ENCODE data around the gene ATP10D.

The ATP10D gene

DNA sequence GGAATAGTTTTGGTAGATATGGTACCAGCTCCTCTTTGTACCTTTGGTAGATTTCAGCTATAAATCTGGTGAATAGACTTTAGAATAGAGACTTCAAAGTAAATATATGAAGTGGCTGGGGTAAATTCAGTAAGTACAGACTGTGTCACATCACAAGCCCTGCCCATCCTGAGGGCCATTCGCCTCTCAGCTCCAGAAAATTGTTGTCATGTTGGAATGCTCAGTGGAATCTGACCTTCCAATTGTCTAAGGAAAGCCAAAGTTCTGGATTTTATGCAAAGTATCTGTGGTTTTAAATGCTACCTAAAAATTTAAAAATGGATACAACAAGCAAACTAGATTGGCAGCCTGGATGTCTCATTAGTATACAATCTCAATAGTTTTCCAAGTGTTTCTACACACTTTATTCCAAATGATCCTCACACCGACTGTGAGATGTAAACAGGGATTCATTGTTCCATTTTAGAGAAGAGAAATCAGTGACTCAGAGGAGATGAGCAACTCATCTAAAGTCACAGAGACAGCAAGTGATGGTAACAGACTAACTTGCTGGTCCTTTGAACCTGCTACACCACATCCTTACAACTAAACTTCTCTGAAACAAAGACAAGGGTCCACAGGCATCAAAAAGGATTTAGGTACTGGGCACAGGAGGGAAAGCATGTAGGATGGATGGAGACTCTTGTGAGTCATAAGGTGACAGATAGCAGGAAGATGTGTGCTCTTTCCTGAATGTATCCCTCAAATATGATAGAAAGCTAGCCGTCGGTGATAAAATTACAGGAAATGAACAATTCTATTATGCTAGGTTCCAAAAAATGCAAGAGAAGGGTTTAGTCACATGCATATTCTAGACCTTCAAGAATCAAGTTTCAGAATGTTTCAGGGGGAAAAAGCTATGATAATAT lies 127.3 kb downstream of the ATP10D start:
- no peaks in the 10 kb centered on the region for H3K4me1 ChIP-seq (ENCODE audit: insufficient read depth, poor library complexity, severe bottlenecking)
- TF ChIP-seq, protein P1, sequence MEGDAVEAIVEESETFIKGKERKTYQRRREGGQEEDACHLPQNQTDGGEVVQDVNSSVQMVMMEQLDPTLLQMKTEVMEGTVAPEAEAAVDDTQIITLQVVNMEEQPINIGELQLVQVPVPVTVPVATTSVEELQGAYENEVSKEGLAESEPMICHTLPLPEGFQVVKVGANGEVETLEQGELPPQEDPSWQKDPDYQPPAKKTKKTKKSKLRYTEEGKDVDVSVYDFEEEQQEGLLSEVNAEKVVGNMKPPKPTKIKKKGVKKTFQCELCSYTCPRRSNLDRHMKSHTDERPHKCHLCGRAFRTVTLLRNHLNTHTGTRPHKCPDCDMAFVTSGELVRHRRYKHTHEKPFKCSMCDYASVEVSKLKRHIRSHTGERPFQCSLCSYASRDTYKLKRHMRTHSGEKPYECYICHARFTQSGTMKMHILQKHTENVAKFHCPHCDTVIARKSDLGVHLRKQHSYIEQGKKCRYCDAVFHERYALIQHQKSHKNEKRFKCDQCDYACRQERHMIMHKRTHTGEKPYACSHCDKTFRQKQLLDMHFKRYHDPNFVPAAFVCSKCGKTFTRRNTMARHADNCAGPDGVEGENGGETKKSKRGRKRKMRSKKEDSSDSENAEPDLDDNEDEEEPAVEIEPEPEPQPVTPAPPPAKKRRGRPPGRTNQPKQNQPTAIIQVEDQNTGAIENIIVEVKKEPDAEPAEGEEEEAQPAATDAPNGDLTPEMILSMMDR (IDR thresholded peaks at IDR 0.05; ENCODE audit: poor library complexity, severe bottlenecking), result no peak
- H3K4me3 ChIP-seq (ENCODE audit: severe bottlenecking), result no peak overlapping the region
- H3K9me3 ChIP-seq (ENCODE audit: severe bottlenecking), result no peaks in the 10 kb centered on the region
- no peaks in the 10 kb centered on the region for H3K27me3 ChIP-seq (ENCODE audit: insufficient read depth, poor library complexity, severe bottlenecking)
- H3K36me3 ChIP-seq (ENCODE audit: low read depth), result no peaks in the 10 kb centered on the region
- DNase-seq (ENCODE audit: low spot score) (no peak), ATAC-seq (ENCODE audit: low read depth) (no peak)
- no peak overlapping the region for H3K27ac ChIP-seq (ENCODE audit: poor library complexity, severe bottlenecking)

DNA sequence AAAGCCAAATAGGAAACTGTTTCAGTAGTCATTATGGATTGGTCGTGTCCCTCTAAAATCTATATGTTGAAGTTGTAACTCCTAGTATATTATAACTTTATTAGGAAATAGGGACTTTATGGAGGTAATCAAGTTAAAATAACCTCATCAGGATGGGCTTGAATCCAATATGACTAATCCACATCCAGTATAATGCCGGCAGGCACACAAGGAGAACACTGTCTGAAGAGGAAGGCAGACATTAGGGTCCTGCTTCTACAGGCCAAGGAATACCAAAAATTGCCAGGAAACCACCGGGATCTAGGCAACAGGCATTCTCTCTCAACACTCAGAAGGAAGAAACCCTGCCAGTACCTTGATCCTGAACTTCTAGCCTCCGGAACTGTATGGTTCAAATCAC lies 130.3 kb downstream of the ATP10D start:
- no peak for DNase-seq (ENCODE audit: low spot score)
- H3K9me3 ChIP-seq (ENCODE audit: severe bottlenecking), result no peaks in the 10 kb centered on the region
- no peak overlapping the region for H3K4me3 ChIP-seq (ENCODE audit: severe bottlenecking)
- no peaks in the 10 kb centered on the region for H3K27me3 ChIP-seq (ENCODE audit: insufficient read depth, poor library complexity, severe bottlenecking)
- TF ChIP-seq, protein P1 (IDR thresholded peaks at IDR 0.05; ENCODE audit: poor library complexity, severe bottlenecking), result no peak
- no peak overlapping the region for H3K27ac ChIP-seq (ENCODE audit: poor library complexity, severe bottlenecking)
- no peak for ATAC-seq (ENCODE audit: low read depth)
- no peaks in the 10 kb centered on the region for H3K4me1 ChIP-seq (ENCODE audit: insufficient read depth, poor library complexity, severe bottlenecking)
- H3K36me3 ChIP-seq (ENCODE audit: low read depth), result no peaks in the 10 kb centered on the region

DNA sequence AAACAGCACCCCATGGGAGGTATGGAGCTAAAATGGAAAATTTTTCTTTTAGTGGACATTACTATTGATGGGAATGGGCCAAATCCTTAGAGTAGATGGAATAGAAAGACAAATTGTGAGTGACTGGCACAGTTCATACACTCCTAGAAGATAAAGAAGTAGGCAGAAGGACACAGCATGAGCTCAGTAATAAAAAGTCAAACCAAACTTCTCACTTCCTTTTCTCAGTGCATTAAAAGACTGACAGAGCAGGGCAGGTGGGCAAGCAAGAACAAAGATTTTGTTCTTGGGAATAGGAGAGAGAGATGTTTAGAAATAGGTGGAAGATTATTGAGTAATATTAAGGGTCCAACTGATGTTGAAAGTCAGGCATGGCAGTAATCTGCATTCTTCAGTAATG lies 132.5 kb downstream of the ATP10D start:
- H3K27ac ChIP-seq (ENCODE audit: poor library complexity, severe bottlenecking), result no peak overlapping the region
- DNase-seq (ENCODE audit: low spot score), result no peak
- no peaks in the 10 kb centered on the region for H3K9me3 ChIP-seq (ENCODE audit: severe bottlenecking)
- ATAC-seq (ENCODE audit: low read depth), result no peak
- H3K4me3 ChIP-seq (ENCODE audit: severe bottlenecking), result no peak overlapping the region
- no peaks in the 10 kb centered on the region for H3K27me3 ChIP-seq (ENCODE audit: insufficient read depth, poor library complexity, severe bottlenecking)
- H3K36me3 ChIP-seq (ENCODE audit: low read depth), result no peaks in the 10 kb centered on the region
- H3K4me1 ChIP-seq (ENCODE audit: insufficient read depth, poor library complexity, severe bottlenecking), result no peaks in the 10 kb centered on the region
- TF ChIP-seq, protein P1 (IDR thresholded peaks at IDR 0.05; ENCODE audit: poor library complexity, severe bottlenecking), result no peak

DNA sequence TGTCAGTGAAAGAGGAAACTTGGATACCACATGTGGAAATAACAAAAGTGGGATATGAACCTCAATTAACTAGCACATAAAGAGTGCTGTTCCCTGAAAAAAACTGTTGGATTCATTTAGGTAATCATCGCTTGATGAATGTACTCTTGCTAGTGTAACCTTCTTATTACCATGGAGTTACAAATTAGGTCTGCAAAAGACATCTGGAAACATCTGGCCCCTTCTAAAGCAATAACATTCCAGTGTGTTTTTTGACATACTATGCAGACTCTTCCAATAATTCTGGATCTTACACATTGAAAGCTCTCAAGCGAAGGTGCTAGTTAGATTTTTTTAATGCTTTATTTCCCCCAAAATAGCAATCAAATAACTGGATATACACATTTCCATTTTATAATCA lies 134.6 kb downstream of the ATP10D start:
- H3K4me3 ChIP-seq (ENCODE audit: severe bottlenecking), result no peak overlapping the region
- TF ChIP-seq, protein P1 (IDR thresholded peaks at IDR 0.05; ENCODE audit: poor library complexity, severe bottlenecking), result no peak
- H3K27me3 ChIP-seq (ENCODE audit: insufficient read depth, poor library complexity, severe bottlenecking), result no peaks in the 10 kb centered on the region
- DNase-seq (ENCODE audit: low spot score) (no peak), ATAC-seq (ENCODE audit: low read depth) (no peak)
- no peaks in the 10 kb centered on the region for H3K9me3 ChIP-seq (ENCODE audit: severe bottlenecking)
- H3K36me3 ChIP-seq (ENCODE audit: low read depth), result no peaks in the 10 kb centered on the region
- H3K27ac ChIP-seq (ENCODE audit: poor library complexity, severe bottlenecking), result no peak overlapping the region
- no peaks in the 10 kb centered on the region for H3K4me1 ChIP-seq (ENCODE audit: insufficient read depth, poor library complexity, severe bottlenecking)

DNA sequence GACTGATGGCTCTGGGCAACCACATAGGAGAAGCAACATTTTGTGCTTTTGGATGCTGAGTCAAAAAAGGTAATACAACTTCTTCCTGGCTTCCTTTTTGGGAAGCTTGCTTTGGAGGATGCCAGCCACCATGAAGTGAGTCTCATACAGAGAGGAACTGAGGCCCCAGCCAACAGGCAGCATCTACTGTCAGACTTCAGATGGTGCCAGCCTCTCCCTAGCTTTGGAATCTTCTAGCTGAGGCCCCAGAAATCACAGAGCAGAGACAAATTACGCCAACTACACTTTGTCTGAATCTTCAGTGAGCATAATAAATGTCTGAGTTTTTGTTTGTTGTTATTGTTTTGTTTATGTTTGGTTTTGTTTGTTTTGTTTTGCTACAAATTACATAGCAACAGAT lies 136.1 kb downstream of the ATP10D start:
- H3K27ac ChIP-seq (ENCODE audit: poor library complexity, severe bottlenecking), result no peak overlapping the region
- no peak overlapping the region for H3K4me3 ChIP-seq (ENCODE audit: severe bottlenecking)
- TF ChIP-seq, protein P1 (IDR thresholded peaks at IDR 0.05; ENCODE audit: poor library complexity, severe bottlenecking), result no peak
- DNase-seq (ENCODE audit: low spot score) (no peak), ATAC-seq (ENCODE audit: low read depth) (no peak)
- no peaks in the 10 kb centered on the region for H3K36me3 ChIP-seq (ENCODE audit: low read depth)
- no peaks in the 10 kb centered on the region for H3K4me1 ChIP-seq (ENCODE audit: insufficient read depth, poor library complexity, severe bottlenecking)
- no peaks in the 10 kb centered on the region for H3K9me3 ChIP-seq (ENCODE audit: severe bottlenecking)
- no peaks in the 10 kb centered on the region for H3K27me3 ChIP-seq (ENCODE audit: insufficient read depth, poor library complexity, severe bottlenecking)

Data from RWPE2 (cell line).